ENCODE measurements around the gene JUP.

JUP gene

DNA sequence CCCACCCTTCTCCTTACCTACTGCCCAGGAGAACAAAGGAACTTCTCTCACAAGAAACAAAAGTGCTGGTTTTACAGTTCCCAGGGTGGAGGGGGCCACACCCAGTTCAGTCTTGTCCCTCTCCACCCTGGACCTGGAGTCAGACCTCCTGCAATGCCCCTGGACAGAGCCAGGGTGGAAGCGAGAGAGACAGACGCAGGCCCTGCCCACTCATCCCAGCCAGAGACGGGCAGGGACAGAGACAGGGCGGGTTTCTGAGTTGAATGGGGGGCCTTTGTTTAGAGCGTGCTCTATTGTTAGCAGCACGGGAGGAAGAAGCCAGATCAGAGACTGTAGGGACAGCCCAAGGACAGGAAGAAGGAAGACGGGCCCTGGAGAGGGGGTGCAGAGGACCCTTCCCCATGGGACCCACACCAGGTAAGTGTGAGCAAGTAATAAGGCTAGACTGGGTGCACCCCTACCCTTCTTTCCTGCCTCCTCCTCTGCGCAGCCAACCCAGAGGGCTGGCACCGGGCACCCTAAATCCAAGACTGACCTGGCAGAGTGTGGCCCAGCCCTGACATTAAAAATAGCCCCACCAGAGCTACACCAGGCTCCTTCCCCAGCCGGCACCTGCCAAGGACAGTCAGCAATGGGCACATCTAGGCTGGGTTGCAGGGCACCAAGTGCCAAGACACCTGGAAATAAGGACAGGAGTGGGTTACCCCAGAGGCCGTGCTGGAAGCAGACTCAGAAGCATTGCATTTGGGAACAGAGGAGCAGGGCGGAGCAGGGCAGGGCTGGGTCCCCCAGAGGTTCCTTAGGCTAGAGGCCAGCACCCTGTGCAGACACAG is 10.9 kb downstream of the JUP start:
- H3K27me3 Mint-ChIP-seq = no peaks in the 10 kb centered on the region
- H3K27ac Mint-ChIP-seq = no peak overlapping the region
- DNase-seq (no peak), ATAC-seq (no peak)
- H3K4me3 Mint-ChIP-seq = no peak overlapping the region
- peaks cover 7% of the 10 kb centered on the region for H3K4me1 Mint-ChIP-seq
- no peaks in the 10 kb centered on the region for H3K9me3 Mint-ChIP-seq

DNA sequence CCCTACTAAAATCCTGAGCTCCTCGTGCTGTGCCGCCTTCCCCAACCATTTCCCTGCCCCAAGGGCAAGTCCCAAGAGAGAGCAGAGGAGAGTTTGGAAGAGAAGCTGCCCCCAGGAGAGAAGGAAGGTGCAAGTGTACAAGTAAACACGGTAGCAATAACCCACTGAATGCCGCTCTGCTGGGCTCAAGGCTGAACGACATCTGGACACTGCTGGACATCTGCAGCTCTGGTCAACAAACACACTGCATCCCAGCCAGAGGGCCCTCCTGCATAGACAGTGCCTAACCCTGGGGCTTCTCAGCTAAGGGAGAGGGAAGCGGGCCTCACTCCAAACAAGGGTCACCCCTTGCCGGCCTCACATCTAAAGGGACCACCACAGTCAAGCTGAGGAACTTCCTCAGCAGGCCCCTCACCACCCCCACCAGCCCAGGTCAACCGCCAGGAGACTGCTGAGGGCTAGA is 12.7 kb downstream of the JUP start:
- no peaks in the 10 kb centered on the region for H3K27me3 Mint-ChIP-seq
- ATAC-seq (no peak), DNase-seq (no peak)
- H3K27ac Mint-ChIP-seq = no peak overlapping the region
- H3K4me3 Mint-ChIP-seq = no peak overlapping the region
- H3K4me1 Mint-ChIP-seq = peaks cover 7% of the 10 kb centered on the region
- no peaks in the 10 kb centered on the region for H3K9me3 Mint-ChIP-seq

DNA sequence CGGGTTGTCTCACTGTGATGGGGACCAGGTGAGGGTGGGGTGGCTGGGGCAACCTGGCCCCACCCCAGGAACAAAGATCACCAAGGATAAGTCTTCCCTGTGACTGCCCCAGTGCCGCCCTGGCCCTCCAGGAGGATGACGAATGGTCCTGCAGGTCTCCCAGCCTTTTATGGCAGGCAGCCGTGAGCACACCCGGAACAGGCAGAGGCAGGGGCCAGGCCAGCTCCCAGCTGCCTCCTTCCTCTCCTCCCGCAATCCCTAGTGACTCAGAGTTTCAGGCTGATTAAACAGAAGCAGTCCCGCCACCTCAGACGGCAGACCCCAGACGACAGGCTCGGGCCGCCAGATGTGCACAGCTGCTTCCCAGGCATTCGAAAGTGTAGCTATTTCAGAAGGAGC is 13.3 kb downstream of the JUP start:
- no peak overlapping the region for H3K4me3 Mint-ChIP-seq
- H3K27me3 Mint-ChIP-seq = no peaks in the 10 kb centered on the region
- no peak for DNase-seq
- H3K27ac Mint-ChIP-seq = no peak overlapping the region
- no peak for ATAC-seq
- no peaks in the 10 kb centered on the region for H3K9me3 Mint-ChIP-seq
- peaks cover 7% of the 10 kb centered on the region for H3K4me1 Mint-ChIP-seq

DNA sequence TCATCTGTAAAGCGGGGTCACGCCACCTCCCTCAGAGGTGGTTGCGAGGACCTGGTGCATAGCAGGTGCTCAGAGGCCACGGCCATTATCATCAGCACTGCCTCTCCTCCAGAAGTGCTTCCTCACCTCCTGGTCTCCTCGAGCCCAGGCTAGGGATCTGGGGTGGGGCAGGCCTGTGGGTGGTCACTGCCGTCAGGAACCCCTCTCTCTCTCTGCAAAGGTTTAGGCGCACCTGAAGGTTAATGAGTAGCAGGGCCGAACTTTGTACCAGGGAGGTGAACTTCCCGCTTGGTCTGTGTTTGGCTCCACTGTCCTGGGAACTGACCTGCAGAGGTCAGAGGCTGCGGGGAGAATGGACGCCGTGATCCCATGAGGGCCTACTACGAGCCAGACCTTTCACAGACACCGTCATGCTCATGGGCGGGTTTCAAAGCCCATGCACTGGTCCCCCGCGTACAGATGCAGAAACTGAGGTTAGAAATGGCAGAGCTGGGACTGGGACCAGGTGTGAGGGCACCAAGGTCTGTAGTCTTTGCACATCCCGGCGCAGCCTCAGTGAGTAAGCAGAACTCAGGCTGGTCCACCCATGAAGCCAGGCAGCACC is 13.8 kb downstream of the JUP start:
- no peak for DNase-seq
- H3K27ac Mint-ChIP-seq = no peak overlapping the region
- H3K9me3 Mint-ChIP-seq = no peaks in the 10 kb centered on the region
- no peak for ATAC-seq
- no peak overlapping the region for H3K4me3 Mint-ChIP-seq
- H3K4me1 Mint-ChIP-seq = peaks cover 7% of the 10 kb centered on the region
- H3K27me3 Mint-ChIP-seq = no peaks in the 10 kb centered on the region

DNA sequence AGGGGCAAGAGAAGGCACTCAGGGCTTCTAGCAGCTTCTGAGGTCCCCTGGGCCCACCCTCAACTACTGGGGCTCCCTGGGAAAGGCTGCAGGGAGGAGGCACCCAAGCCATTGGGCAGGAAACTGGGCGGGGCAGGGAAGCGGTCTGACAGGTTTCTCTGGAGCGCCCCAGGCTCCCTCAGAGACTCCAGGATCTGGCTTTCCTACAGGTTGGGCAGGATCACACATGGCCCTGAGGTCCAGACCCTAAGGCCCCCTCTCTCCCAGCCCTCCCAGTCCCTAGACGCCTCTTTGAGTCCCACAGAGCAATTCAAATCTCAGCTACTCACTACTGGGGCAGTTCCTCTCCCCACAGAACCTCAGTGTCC is 14.3 kb downstream of the JUP start:
- no peak overlapping the region for H3K27ac Mint-ChIP-seq
- peaks cover 7% of the 10 kb centered on the region for H3K4me1 Mint-ChIP-seq
- ATAC-seq (no peak), DNase-seq (no peak)
- H3K27me3 Mint-ChIP-seq = no peaks in the 10 kb centered on the region
- H3K4me3 Mint-ChIP-seq = no peak overlapping the region
- H3K9me3 Mint-ChIP-seq = no peaks in the 10 kb centered on the region

DNA sequence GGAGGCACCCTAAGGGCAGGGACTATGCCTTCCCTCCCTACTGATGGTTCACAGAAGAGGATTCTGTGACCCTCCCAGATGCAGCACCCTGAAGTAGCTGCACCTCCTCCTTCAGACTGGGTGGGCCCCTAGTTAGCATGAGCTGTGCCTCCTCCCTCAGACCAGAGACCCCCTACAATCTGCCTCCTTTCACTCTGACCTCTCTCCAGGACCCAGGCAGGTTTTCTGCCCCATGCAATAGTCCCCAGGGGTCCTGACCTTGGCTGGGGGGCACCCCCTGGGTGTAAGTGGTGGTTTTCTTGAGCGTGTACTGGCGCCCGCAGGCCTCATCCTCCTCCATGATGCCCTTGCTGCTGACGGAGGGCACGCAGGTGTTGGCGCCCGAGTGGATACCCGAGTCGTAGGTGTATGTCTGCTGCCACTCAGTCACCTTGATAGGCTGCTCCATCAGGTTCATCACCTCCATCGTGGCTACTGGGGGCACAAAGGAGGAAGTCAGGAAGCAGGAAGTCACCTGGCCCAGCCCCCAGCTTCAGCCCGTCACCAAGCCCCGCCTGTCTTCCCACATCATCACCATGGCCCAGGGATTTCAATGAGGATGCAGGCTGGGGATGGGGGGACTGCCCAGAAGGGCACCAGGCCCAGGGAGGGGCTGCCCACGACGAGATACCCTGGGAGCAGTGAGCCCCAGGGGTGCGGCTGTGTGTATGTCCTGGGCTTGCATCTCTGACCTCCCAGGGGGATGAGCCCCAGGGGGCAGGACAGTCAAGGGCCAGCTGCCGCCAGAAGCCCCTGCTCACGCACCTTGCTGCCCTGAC is 14.9 kb downstream of the JUP start:
- DNase-seq = no peak
- H3K4me3 Mint-ChIP-seq = peak overlapping the region in 1 of 2 donors; percentile 22
- no peaks in the 10 kb centered on the region for H3K9me3 Mint-ChIP-seq
- H3K27me3 Mint-ChIP-seq = no peaks in the 10 kb centered on the region
- ATAC-seq = no peak
- peak overlapping the region in 1 of 2 donors; percentile 33 for H3K27ac Mint-ChIP-seq
- peaks cover 7% of the 10 kb centered on the region for H3K4me1 Mint-ChIP-seq

DNA sequence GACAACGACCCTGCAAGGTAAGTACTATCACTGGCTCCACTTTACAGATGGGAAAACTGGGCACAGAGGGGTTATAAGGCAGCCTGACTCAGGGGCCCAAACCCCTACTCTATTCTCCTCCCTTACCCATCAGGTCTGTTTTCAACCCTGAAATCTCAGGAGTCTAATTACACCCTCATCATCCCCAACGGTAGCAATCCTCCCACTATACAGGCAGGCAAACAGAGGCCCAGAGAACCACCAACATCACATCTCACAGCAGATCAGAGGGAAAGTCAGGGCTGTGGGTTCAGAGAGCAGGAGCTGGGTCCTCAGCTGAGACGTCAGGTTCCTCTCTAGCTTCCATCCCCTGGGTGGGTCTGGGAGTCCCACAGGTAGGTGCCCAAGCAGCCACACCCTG is 16.5 kb downstream of the JUP start:
- no peak for ATAC-seq
- H3K4me3 Mint-ChIP-seq = no peak overlapping the region
- DNase-seq = no peak
- no peaks in the 10 kb centered on the region for H3K27me3 Mint-ChIP-seq
- H3K9me3 Mint-ChIP-seq = no peaks in the 10 kb centered on the region
- peaks cover 7% of the 10 kb centered on the region for H3K4me1 Mint-ChIP-seq
- peak overlapping the region in 1 of 2 donors; percentile 79 for H3K27ac Mint-ChIP-seq

DNA sequence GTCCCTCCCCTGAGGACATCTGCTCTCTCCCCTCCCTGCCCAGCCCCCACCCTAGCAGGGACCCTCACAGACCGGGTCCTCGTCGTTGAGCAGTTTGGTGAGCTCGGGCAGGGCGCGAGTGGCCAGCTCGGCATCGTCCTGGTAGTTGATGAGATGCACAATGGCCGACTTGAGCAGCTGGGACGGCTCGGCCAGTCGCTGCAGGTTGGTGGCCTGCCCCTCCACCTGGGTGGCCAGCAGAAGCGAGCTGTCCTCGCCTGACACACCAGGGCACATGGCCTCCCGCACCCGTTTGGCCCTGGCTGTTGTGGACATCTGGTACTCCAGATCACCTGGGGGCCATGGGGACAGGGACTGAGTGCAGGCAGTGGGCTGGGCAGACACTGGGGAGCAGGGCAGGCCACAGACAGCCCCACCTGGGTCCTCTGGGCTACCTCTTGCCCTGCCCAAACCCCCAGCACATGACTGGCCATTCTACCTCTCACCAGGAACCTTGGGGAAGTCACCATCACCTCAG is 17.1 kb downstream of the JUP start:
- ATAC-seq = no peak
- DNase-seq = no peak
- Mint-ChIP-seq H3K4me1 (peaks cover 7% of the 10 kb centered on the region), H3K9me3 (no peaks in the 10 kb centered on the region), H3K27ac (peak overlapping the region in 1 of 2 donors; percentile 27), H3K27me3 (no peaks in the 10 kb centered on the region), H3K4me3 (no peak overlapping the region)

DNA sequence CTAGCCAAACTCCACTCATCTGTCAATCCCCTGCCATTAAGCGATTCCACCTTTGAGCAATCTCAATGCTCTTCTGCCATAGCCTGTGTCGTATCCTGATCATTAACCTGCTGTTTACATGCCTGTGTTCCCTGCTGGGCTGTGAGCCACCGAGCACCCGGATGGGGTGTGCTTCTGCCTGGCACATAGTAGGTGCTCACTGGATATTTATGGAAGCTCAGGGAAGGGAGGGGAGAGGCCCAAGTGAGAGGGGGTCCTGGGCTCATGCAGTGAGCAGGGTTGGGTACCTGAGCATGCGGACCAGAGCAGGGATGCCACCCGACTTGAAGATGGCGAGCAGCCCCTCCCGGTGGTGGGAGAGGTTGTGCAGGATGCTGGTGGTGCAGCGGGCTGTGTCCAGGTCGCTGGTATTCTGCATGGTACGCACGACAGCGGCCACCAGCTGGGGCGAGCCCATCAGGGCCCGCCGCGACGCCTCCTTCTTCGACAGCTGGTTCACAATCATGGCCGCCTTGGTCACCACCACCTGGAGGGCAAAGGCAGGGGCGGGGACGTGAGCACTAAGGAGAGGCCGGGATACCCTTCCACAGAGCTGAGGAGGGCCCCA is 17.7 kb downstream of the JUP start:
- H3K4me3 Mint-ChIP-seq = no peak overlapping the region
- ATAC-seq = no peak
- no peak overlapping the region for H3K27ac Mint-ChIP-seq
- no peak for DNase-seq
- no peaks in the 10 kb centered on the region for H3K9me3 Mint-ChIP-seq
- H3K4me1 Mint-ChIP-seq = peaks cover 7% of the 10 kb centered on the region
- H3K27me3 Mint-ChIP-seq = no peaks in the 10 kb centered on the region

DNA sequence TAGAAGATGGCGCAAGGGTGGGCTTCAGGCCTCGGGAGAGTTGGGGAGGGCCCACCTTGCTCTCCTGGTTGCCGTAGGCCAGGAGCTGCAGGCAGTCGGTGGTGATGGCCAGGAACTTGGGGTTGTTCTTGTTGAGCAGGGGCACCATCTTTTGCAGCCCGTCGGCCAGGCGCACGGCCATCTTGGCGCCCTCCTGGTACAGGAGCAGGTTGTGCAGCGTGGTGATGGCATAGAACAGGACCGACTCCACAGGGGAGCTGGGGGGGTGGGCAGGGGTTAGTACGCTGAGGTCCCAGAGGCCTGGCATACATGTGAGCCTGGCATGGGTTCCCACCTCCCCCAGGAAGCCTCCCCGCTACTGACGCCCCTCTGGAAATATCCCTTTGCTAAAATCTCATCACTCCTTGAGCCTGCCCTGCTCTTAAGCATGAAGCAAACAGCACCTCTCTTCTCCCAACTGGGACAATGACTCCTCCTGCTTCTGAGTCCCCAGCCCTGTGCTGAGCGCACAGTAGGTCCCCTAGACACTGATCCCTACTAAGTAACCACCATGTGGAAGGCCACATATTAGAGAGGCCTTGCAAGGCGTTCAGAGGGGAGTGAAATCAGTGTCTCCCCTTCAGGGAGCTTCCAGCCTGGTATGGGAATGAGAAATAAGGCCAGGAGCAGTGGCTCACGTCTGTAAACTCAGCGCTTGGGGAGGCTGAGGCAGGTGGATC is 19.0 kb downstream of the JUP start:
- Mint-ChIP-seq H3K4me3 (no peak overlapping the region), H3K9me3 (no peaks in the 10 kb centered on the region), H3K27ac (peak overlapping the region in 1 of 2 donors; percentile 79), H3K4me1 (peaks cover 7% of the 10 kb centered on the region), H3K27me3 (no peaks in the 10 kb centered on the region)
- ATAC-seq = no peak
- DNase-seq = no peak

DNA sequence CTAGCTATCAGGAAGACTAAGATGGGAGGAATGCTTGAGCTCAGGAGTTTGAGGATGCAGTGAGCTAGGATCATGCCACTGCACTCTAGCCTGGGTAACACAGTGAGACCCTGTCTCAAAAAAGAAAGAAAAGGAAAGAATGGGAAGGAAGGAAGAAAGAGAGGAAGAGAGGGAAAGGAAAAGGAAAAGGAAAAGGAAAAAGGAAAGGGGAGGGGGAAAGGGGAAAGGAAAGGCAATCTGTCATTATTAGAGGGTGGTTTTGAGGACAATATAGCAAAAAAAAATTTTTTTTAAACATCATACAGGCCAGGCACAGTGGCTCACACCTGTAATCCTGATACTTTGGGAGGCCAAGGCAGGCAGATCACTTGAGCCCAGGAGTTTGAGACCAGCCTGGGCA is 20.4 kb downstream of the JUP start:
- Mint-ChIP-seq H3K9me3 (no peaks in the 10 kb centered on the region), H3K27ac (no peak overlapping the region), H3K4me3 (no peak overlapping the region), H3K4me1 (no peaks in the 10 kb centered on the region), H3K27me3 (no peaks in the 10 kb centered on the region)
- ATAC-seq (no peak), DNase-seq (no peak)

DNA sequence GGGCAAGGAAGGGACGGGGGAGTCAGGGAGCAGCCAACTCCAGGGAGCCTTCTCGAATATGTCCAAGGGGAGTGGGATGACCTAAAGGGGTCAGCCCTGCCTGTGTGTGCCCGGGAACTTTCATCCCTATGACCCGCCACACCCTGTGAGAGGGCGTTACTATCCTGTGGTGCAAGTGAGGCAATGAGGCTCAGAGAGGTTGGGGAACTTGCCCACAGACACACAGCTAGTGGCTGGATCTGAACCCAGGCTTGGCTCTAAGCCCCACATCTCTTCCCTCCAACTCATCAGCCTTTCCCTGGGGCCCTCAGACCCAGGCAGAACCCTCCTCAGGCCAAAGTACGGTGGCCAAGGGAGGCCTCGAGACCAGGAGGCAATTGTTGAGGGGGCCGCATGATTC is 23.2 kb downstream of the JUP start:
- no peak for ATAC-seq
- H3K4me1 Mint-ChIP-seq = no peaks in the 10 kb centered on the region
- H3K4me3 Mint-ChIP-seq = no peak overlapping the region
- DNase-seq = no peak
- H3K27me3 Mint-ChIP-seq = no peaks in the 10 kb centered on the region
- no peak overlapping the region for H3K27ac Mint-ChIP-seq
- no peaks in the 10 kb centered on the region for H3K9me3 Mint-ChIP-seq

DNA sequence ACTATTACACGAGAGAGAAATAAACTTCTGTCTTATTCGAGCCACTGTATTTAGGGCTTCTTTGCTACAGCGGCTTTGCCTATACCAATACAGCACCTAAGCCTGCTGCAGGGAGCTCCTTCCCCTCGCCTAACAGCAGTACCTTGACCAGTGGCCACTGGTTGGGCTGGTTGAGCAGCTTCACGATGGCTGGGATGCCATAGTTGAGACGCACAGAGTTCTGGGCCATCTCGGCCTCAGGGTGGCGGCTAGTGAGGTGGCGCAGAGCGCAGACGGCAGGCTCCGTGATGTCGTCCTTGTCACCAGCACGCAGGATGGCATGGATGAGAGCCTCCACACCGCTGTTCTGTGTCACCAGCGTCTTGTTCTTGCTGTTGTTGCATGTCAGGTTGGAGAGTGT is 23.7 kb downstream of the JUP start:
- Mint-ChIP-seq H3K4me3 (no peak overlapping the region), H3K9me3 (no peaks in the 10 kb centered on the region)
- DNase-seq = no peak

DNA sequence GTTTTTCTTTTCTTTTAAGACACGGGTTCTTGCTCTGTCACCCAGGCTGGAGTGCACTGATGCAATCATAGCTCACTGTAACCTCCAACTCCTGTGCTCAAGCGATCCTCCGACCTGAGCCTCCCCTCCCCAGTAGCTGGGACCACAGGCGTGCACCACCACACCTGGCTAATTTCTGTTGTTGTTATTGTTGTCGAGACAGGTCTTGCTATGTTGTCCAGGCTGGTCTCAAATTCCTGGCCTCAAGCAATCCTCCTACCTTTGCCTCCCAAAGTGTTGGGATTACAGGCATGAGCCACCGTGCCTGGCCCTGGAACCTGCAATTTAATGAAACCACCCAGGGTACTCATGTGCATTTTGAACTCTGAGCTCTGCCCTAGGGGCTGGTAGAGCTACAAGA is 24.1 kb downstream of the JUP start:
- H3K27ac Mint-ChIP-seq = no peak overlapping the region
- H3K4me3 Mint-ChIP-seq = no peak overlapping the region
- DNase-seq (no peak), ATAC-seq (no peak)
- no peaks in the 10 kb centered on the region for H3K4me1 Mint-ChIP-seq
- H3K27me3 Mint-ChIP-seq = no peaks in the 10 kb centered on the region
- H3K9me3 Mint-ChIP-seq = no peaks in the 10 kb centered on the region

More for the DNA sequence above, 23.7 kb downstream of the JUP start:
- no peak overlapping the region for H3K27ac Mint-ChIP-seq
- H3K4me1 Mint-ChIP-seq = no peaks in the 10 kb centered on the region
- H3K27me3 Mint-ChIP-seq = no peaks in the 10 kb centered on the region
- ATAC-seq = no peak

DNA sequence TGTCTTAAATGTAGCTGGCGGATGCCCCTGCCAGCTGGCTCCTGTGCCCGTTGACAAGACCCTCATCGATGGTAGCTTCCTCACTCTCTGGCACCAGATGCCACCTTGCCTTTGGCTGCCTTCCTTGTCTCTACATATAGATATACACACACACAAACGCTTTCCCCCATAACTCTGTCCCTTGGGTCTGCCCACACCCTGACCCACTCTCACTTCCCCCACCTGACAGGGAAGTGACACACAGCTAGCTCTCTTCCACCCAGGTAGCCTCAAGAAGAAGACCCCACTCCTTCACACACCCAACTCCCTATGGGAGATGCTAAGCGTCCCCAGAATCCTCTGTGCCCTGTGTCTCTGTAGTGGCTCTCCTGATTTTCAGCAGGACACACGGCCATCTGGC is 25.6 kb downstream of the JUP start:
- no peaks in the 10 kb centered on the region for H3K4me1 Mint-ChIP-seq
- H3K27ac Mint-ChIP-seq = peak overlapping the region in 1 of 2 donors; percentile 48
- H3K4me3 Mint-ChIP-seq = no peak overlapping the region
- H3K27me3 Mint-ChIP-seq = no peaks in the 10 kb centered on the region
- DNase-seq = no peak
- H3K9me3 Mint-ChIP-seq = no peaks in the 10 kb centered on the region
- ATAC-seq = no peak
